ENCODE data around the gene SLC22A2. TPM values are rescaled to one million over a fixed set of nuclear protein-coding genes. Genes with fewer than 3 reads are reported as not detected.
"Not testable (repeated sequence)": the region's sequence is repeated elsewhere in the genome, so short reads cannot be mapped to it uniquely, and the experiment has no call there.

Gene SLC22A2
- total RNA-seq = not detected

GRCh38 chr6:160258346-160259142 lies at the start of gene SLC22A2:
Gene SLC22A2, minus strand, starts transcription at chr6:160258821. Its CDS starts 64 bp downstream, at chr6:160258757.
- DNase-seq = no peak

- no peak for DNase-seq
These were observed 47.5 kb upstream of the SLC22A2 start for GRCh38 chr6:160305926-160306713.

GRCh38 chr6:160303806-160304205 lies 45.2 kb upstream of the SLC22A2 start:
- DNase-seq = no peak

GRCh38 chr6:160302431-160303082 lies 43.9 kb upstream of the SLC22A2 start:
- DNase-seq = not testable (repeated sequence)

GRCh38 chr6:160301339-160301738 lies 42.7 kb upstream of the SLC22A2 start:
- DNase-seq = no peak

GRCh38 chr6:160300076-160300695 lies 41.6 kb upstream of the SLC22A2 start:
- no peak for DNase-seq

GRCh38 chr6:160299559-160299958 lies 40.9 kb upstream of the SLC22A2 start:
- DNase-seq = no peak

GRCh38 chr6:160298121-160298520 lies 39.5 kb upstream of the SLC22A2 start:
- no peak for DNase-seq

- DNase-seq = no peak
These were observed 38.7 kb upstream of the SLC22A2 start for GRCh38 chr6:160297310-160297709.

- DNase-seq = no peak
These were observed 35.2 kb upstream of the SLC22A2 start for GRCh38 chr6:160293844-160294243.

- DNase-seq = no peak
These were observed 27.0 kb upstream of the SLC22A2 start for GRCh38 chr6:160285541-160286105.

- DNase-seq = no peak
These were observed 26.0 kb upstream of the SLC22A2 start for GRCh38 chr6:160284575-160284974.

- DNase-seq = no peak
These were observed 23.8 kb upstream of the SLC22A2 start for GRCh38 chr6:160282444-160282843.

- no peak for DNase-seq
These were observed 21.2 kb upstream of the SLC22A2 start for GRCh38 chr6:160279850-160280249.

- DNase-seq = no peak
These were observed 20.2 kb upstream of the SLC22A2 start for GRCh38 chr6:160278786-160279310.

GRCh38 chr6:160278311-160278710 lies 19.7 kb upstream of the SLC22A2 start:
- no peak for DNase-seq

GRCh38 chr6:160277546-160277945 lies 18.9 kb upstream of the SLC22A2 start:
- no peak for DNase-seq

- DNase-seq = no peak
These were observed 18.5 kb upstream of the SLC22A2 start for GRCh38 chr6:160277144-160277543.

- DNase-seq = no peak
These were observed 17.5 kb upstream of the SLC22A2 start for GRCh38 chr6:160276126-160276525.

GRCh38 chr6:160275511-160276003 lies 16.9 kb upstream of the SLC22A2 start:
- no peak for DNase-seq

- DNase-seq = no peak
These were observed 16.4 kb upstream of the SLC22A2 start for GRCh38 chr6:160274871-160275510.

GRCh38 chr6:160273750-160274149 lies 15.1 kb upstream of the SLC22A2 start:
- no peak for DNase-seq
